ENCODE data around the gene EEA1. TPM values are rescaled to one million over a fixed set of nuclear protein-coding genes. Genes with fewer than 3 reads are reported as not detected.

The EEA1 gene
- total and polyA plus RNA-seq, 2 of the 8 experiments (the other 6 are each of a cell fraction or from before 2014, with no cell fraction given) = 1.0 to 18.8 TPM

DNA sequence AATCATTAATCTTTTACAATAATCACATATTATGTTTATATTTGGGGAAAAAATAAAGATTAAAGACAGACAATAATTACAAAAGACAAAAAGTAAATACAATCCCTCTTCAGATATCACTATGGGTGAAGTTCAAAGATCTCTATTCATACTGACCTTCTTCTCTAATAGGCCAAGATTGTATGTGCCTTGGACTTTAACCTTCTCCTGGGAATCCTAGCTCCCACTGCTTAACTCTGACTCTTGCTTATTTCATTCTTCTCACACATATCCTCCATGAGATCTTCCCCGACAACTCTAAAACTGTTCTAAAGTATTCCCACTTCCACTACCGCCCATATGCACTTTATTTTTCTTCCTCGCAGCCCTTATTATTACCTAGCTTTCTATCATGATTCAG is 83.8 kb downstream of the EEA1 start:
- Histone ChIP-seq H3K79me2 (ENCODE audit: control insufficient read depth in 1 of 2, insufficient read depth in 2 of 2, low read length in 2 of 2) (no peaks in the 10 kb centered on the region), H3K4ac (replicated peaks; ENCODE audit: insufficient read length, low read depth, low read length) (no peak overlapping the region), H3K23ac (ENCODE audit: insufficient read length) (no peak overlapping the region), H2BK5ac (ENCODE audit: low read depth, low read length) (no peak overlapping the region), H3K4me3 (ENCODE audit: extremely low read depth in 1 of 4, insufficient read depth in 2 of 4, low read depth in 3 of 4, low read length in 4 of 4) (no peak overlapping the region), H2BK20ac (ENCODE audit: low read length) (no peak overlapping the region), H2BK15ac (ENCODE audit: low read length) (no peak overlapping the region), H4K20me1 (replicated peaks in 1 of 2; ENCODE audit: control insufficient read depth in 1 of 2, insufficient read depth in 2 of 2, low read length in 2 of 2) (no peaks in the 10 kb centered on the region), H2AFZ (ENCODE audit: low read length) (no peak overlapping the region), H3K27me3 (replicated peaks in 1 of 4; ENCODE audit: control insufficient read depth in 3 of 4, extremely low read depth in 1 of 4, insufficient read depth in 3 of 4, low read length in 3 of 4) (no peaks in the 10 kb centered on the region), H3K14ac (ENCODE audit: insufficient read length) (no peak overlapping the region), H3K79me1 (ENCODE audit: low read depth, low read length) (no peaks in the 10 kb centered on the region), H3K9ac (replicated peaks in 1 of 4; ENCODE audit: extremely low read depth in 1 of 4, low read depth in 3 of 4, low read length in 3 of 4) (no peak overlapping the region), H3K4me1 (replicated peaks in 1 of 4; ENCODE audit: control insufficient read depth in 3 of 4, insufficient read depth in 4 of 4, low read length in 3 of 4) (no peaks in the 10 kb centered on the region), H3K36me3 (ENCODE audit: control insufficient read depth in 2 of 4, insufficient read depth in 4 of 4, low read length in 3 of 4) (peaks cover 0 to 3% (median 0%) of the 10 kb centered on the region in 4 experiments; a peak in 2 of 8 replicates), H2BK120ac (replicated peaks; ENCODE audit: low read depth, low read length) (no peak overlapping the region), H2BK12ac (ENCODE audit: low read depth, low read length) (no peak overlapping the region), H3K9me3 (ENCODE audit: insufficient read depth in 2 of 2, low read depth in 1 of 2, low read length in 1 of 2) (no peaks in the 10 kb centered on the region), H3K4me2 (ENCODE audit: insufficient read depth in 1 of 2, low read depth in 2 of 2, low read length in 2 of 2) (no peak overlapping the region), H3K18ac (ENCODE audit: extremely low read depth, low read length) (no peak overlapping the region), H3K23me2 (ENCODE audit: low read depth, low read length) (no peaks in the 10 kb centered on the region), H4K91ac (replicated peaks; ENCODE audit: insufficient read length, low read length) (no peak overlapping the region), H2AK5ac (ENCODE audit: low read depth, low read length) (no peak overlapping the region), H3K27ac (ENCODE audit: low read depth, low read length) (no peak overlapping the region), H3K56ac (replicated peaks; ENCODE audit: insufficient read length, low read depth, low read length) (no peak overlapping the region), H4K5ac (ENCODE audit: insufficient read length, low read depth, low read length) (no peak overlapping the region), H4K8ac (ENCODE audit: extremely low read depth, insufficient read depth, low read length) (no peak overlapping the region)
- WGBS, 2 experiments (ENCODE audit: extremely low coverage in 1 of 2, insufficient coverage in 1 of 2, insufficient read length in 1 of 2, insufficient replicate concordance in 2 of 2, low coverage in 1 of 2, low lambda C conversion rate in 2 of 2, missing lambda C conversion rate in 1 of 2) = 90% methylated on average over 3 of the region's 3 CpGs; no CpG with 5 or more reads in 1 of the 2 experiments
- CTCF ChIA-PET (ENCODE audit: partially characterized antibody) = interaction anchor here (1.0 kb wide), 1 partner anchor 18 kb away, joined by 4 read pairs; no protein-coding TSS in a partner anchor
- DNase-seq (ENCODE audit: low read depth in 1 of 2, low spot score in 2 of 2) = no peak
- POLR2A ChIA-PET (ENCODE audit: partially characterized antibody) = no interaction called here
- no peak for FAIRE-seq
- TF ChIP-seq TAF1 (IDR thresholded peaks at IDR 0.05; ENCODE audit: low read depth, low read length) (no peak), NRF1 (IDR thresholded peaks at IDR 0.05; ENCODE audit: low read depth, low read length) (no peak), ASH2L (IDR thresholded peaks at IDR 0.05; ENCODE audit: low read length) (no peak), CREB1 (IDR thresholded peaks at IDR 0.05) (no peak), SP2 (IDR thresholded peaks at IDR 0.05; ENCODE audit: low read length) (no peak), RAD21 (IDR thresholded peaks at IDR 0.05 in 1 of 2, conservative IDR thresholded peaks at IDR 0.05 in 1 of 2; ENCODE audit: low read depth in 2 of 2, low read length in 2 of 2) (no peak), E2F6 (IDR thresholded peaks at IDR 0.05) (no peak), KDM4A (IDR thresholded peaks at IDR 0.05; ENCODE audit: low read depth, low read length, severe bottlenecking) (no peak), NANOG (IDR thresholded peaks at IDR 0.05; ENCODE audit: insufficient read depth, low read depth, low read length, poor library complexity, severe bottlenecking) (no peak), SP4 (IDR thresholded peaks at IDR 0.05; ENCODE audit: low read length) (no peak), EZH2 (IDR thresholded peaks at IDR 0.05; ENCODE audit: low read depth, low read length, severe bottlenecking) (no peak), CBX5 (IDR thresholded peaks at IDR 0.05; ENCODE audit: low read depth, low read length) (no peak), SUZ12 (IDR thresholded peaks at IDR 0.05; ENCODE audit: low read length) (no peak)
- TF ChIP-seq, protein P1, sequence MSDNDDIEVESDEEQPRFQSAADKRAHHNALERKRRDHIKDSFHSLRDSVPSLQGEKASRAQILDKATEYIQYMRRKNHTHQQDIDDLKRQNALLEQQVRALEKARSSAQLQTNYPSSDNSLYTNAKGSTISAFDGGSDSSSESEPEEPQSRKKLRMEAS (IDR thresholded peaks at IDR 0.05) = no peak

Measured in H1 (cell line).